Caki2 (cell line): Measurements from ENCODE around the gene TMED1. TPM values are rescaled to one million over a fixed set of nuclear protein-coding genes. Genes with fewer than 3 reads are reported as not detected.
"Not testable (repeated sequence)": the region's sequence is repeated elsewhere in the genome, so short reads cannot be mapped to it uniquely, and the experiment has no call there.

ENCODE experiments used
- DNase-seq: peaks from one replicate; pipeline ENCODE4 v3.0.0-alpha.2; 2015; ENCODE audit warnings: low read depth
- in situ Hi-C: cut with HindIII; loops from 2 replicates; pipeline ENCODE4 v1.10.0; 2016; ENCODE audit warnings: low sequenced_read_pairs, low pct_unique_long_range_greater_than_20kb, mixed read lengths
- total RNA-seq: library from RNA; depleted of rRNA; stranded (reverse); fragments of >200 nt; shearing (Covaris generic); gene quantifications from 2 replicates; pipeline ENCODE4 v1.2.3, GENCODE V29; 2014; ENCODE audit warnings: low replicate concordance; rRNA removed

The TMED1 gene
- total RNA-seq: 47.7 and 64.0 TPM in 2 replicates

DNA sequence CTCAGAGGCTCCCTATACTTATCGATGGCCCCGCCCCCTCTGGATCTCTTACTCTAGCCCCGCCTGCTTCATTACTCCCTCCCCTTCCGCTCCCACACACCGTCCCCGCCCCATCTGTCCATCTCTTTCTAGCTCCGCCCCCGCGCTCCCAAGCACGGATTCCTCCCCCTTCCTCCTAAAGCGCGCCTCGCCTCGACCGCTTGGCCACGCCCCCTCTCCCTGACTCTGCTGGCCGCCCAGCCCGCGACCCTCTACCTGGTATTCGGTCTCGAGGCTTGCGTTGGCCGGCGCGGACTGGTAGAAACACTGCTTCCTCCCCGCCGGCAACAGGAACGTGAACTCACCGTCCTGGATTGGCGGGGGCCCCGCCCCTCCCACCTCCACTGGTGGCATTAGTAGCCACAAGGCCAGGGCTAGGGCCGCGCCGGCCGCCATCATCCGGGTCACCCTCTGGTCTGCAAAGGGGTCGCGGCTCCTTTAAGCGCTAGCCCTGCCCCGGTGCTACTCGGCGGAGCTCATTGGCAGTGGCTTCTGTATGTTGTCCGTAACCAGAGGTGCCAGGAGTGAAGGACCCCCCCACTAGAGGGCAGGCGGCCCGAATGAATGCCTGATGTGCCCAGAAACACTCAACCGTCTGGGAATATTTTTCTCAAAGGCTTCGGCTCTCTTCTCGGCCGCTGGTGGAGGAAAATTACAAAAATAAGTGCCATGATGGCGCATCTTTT is at the start of gene TMED1:
Gene TMED1 (minus strand): TSS at position 459 of the 725 bp plus-strand sequence. CDS start 21 bp downstream, at position 438.
- in situ Hi-C loops: no loop called here
- DNase-seq: peak; percentile 99

DNA sequence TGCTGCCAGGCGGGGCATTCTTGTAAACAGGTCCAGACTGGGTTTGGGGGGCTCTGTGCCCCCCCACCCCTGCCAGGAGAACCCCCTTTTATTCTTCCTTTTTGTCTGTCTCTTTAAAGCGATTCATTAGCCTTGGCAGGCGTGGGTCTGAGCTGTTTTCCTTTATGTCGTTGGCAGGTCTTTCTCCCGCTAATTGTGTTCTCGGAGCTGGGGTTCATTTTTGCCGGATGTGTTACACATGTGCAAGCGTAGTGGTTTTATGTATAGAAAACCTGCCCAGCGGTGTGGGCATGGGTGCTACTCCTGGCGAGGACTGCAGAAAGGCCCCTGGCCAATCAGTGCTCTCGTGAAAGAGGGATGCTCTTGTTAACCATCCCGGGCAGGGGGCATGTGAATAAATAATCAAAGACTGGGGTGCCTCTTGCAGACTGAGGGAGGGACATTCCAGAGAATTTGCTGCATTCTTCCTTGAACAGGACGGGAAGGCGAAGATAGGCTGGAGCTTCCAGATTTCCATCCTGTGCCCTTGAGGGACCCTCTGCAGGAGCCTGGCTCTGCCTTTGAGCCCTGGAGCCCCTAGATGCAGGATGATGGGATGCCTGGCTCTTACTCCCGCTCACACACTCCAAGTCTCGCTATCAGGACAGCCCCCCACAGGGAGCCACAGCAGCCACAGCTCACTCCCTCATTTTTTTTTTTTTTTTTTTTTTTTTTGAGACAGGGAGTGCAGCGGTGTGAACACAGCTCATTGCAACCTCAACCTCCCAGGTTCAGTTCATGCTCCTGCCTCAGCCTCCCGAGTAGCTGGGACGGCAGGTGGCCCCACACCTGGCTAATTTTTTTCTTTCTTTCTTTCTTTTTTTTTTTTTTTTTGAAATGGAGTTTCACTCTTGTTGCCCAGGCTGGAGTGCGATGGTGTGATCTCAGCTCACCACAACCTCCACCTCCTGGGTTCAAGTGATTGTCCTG is 49.5 kb upstream of the TMED1 start:
- in situ Hi-C loops: no loop called here
- DNase-seq: no peak

DNA sequence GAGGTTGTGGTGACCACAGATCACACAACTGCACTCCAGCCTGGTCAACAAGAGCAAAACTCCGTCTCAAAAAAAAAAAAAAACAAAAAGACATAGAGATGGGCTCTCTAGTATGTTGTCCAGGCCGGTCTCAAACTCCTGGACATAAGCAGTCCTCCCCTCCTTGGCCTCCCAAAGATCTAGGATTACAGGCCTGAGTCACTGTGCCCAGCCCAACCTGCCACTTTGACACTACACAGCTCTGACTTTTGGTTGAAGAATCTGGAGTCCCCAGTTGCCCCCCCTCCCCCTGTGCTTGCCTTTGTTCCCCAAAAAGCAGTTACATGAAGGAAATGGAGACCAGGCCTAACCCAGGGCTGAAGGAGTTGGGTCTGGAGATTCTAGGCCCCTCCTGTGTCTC is 48.3 kb upstream of the TMED1 start:
- in situ Hi-C loops: no loop called here
- no peak for DNase-seq

DNA sequence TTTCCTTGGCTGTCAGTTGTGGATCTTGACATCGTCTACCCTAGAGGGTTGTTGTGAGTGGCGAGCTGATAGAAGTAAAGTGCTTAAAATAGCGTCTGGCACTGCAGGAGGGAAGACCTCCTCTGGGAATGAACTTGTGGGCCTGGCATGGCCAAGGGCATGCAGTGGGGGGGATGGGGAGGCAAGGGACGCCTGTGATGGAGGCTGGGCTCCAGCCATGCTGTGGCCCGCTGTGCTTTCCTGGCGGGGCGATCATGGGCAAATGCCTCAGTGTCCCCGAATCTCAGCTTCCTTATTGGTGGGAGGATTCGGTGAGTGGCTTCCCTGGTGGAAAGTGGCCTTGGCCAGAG is 46.1 kb upstream of the TMED1 start:
- in situ Hi-C loops: no loop called here
- no peak for DNase-seq

DNA sequence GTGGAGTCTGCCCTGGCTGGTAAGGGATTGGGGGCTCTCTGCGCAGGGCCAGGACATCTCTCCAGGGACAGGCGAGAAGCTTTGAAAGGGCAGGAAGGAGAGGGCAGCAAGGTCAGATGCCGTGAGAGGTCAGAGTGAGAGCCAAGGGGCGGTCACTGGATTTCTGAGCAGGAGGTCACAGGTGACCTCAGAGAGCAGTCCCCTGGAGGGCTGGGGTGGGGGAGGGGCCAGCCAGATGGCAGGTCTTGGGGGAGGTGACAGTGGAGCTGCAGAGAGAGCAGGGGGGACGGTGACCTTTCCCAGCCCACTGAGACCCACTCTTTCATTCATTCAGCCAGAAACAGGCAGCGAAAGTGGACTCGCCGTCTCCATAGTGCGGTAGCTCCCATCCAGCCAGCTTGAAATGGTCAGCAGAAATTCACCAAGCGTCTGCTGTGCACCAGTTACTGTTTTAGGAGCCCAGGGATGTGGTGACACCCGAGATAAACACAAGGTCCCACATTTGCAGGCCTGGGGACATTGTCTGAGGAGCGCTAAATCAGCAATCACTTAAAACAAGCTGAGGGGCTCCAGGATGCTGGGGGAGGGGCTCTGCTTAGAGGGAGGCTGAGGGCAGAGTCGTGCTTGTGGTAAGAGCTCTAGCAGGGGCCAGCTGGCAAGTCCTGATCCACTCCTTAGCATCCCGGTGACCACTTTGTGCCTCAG is 45.5 kb upstream of the TMED1 start:
- DNase-seq: no peak
- in situ Hi-C loops: no loop called here

DNA sequence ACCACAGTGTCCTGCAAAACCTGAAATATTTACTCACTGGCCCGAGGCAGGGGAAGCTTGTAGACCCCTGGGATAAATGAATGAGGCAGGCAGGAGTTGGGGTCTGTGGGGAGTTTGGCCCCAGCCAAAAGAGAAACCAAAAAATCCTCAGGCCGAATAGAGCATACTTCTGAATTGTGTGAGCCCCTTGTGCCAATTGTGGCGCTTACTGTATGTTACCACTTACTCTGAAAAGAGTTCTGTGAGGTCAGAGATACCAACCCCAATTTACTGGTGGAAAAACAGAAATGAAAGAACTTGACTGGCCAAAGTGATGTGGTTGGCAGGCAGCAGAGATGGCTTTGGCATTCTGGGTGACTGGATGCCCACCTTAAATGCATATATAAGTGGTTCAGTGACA is 42.2 kb upstream of the TMED1 start:
- in situ Hi-C loops: no loop called here
- no peak for DNase-seq

DNA sequence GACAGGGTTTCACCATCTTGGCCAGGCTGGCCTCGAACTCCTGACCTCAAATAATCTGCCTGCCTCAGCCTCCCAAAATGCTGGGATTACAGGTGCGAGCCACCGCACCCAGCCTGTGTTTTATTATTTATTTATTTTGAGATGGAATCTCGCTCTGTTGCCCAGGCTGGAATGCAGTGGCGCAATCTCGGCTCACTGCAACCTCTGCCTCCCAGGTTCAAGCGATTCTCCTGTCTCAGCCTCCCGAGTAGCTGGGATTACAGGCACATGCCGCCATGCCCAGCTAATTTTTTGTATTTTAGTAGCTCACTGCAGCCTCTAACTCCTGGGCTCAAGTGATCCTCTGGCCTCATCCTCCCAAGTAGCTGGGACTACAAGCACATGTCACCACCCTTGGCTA is 41.6 kb upstream of the TMED1 start:
- DNase-seq, in situ Hi-C loops: not testable (repeated sequence)

- in situ Hi-C loops: no loop called here
Observed at GRCh38 chr19:10876459-10877240, 40.6 kb upstream of the TMED1 start.

DNA sequence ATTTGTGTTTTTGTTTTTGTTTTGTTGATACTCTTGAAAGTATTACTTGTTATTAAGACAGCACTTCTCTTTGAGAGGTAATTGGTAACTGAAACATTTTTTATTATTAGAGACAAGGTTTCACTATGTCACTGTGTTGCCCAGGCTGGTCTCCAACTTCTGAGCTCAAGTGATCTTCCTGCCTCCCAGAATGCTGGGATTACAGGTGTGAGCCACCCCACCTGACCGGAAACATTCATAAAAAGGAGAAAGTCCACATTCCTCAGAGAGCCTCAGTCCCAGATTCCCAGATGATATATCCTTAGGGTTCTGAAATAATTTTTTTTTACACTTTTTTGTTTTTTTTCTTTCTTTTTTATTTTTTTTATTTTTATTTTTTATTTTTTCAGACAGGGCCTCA is 38.0 kb upstream of the TMED1 start:
- in situ Hi-C loops: no loop called here
- no peak for DNase-seq

More at GRCh38 chr19:10876459-10877240, 40.6 kb upstream of the TMED1 start:
- no peak for DNase-seq

DNA sequence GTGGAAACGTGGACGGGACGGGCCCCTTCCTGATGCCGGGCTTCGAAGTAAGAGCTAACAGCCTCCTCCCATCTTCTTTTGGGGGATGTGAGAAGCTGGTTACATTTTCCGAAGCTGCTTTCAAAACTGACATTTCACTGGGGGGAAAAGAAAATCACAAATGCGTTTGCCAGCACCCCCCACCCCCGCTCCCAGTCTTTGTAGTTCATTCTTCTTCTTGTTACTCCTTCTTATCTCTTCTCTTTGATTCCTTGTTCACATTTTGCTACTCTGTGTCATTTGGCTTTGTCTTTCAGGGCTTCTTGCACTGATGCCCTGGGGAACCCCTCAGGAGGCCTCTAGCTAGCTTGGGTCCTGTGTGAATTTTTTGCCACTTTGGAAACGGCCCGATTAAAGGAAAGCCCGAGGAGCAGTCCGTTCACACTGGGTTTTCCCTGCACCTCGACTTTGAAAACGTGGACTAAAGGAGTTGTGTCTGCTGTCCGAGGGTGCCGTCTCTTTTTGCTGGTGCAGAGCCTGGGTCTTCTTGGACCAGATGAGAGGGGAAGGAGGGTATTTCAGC is 36.6 kb upstream of the TMED1 start:
- in situ Hi-C loops: no loop called here
- DNase-seq: no peak

DNA sequence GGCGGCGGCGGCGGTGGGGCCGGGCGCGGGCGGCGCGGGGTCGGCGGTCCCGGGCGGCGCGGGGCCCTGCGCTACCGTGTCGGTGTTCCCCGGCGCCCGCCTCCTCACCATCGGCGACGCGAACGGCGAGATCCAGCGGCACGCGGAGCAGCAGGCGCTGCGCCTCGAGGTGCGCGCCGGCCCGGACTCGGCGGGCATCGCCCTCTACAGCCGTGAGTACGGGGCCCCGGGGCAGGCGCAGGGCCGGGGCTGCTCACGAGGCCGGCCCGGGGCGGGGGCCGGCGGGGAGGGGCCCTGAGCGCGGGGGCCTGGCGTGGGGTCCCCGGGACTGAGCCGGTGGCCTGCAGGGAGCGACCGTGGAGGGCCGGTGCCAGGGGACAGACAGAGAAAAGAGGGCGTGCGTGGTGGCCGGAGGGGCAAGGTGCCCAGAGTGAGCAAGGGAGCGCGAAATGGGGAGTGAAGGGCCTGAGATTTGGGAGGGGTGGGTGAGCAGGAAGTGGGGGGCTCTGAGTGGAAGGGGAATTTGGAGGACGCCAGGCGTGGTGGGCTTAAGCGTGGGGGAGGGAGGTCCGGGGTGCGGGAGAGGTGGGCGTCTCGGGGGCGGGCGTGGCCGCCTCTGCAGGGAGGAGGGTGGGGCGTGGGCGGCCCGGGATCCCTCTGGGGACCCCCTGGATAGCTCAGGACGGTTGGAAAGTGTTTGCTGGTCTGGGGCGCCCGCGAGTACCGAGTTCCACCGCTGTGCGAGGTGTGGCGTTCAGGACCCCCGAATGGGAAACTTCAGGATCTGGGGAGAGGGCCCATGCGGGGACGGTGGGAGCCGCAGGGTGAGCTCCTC is 35.9 kb upstream of the TMED1 start:
- in situ Hi-C loops: no loop called here
- DNase-seq: no peak

DNA sequence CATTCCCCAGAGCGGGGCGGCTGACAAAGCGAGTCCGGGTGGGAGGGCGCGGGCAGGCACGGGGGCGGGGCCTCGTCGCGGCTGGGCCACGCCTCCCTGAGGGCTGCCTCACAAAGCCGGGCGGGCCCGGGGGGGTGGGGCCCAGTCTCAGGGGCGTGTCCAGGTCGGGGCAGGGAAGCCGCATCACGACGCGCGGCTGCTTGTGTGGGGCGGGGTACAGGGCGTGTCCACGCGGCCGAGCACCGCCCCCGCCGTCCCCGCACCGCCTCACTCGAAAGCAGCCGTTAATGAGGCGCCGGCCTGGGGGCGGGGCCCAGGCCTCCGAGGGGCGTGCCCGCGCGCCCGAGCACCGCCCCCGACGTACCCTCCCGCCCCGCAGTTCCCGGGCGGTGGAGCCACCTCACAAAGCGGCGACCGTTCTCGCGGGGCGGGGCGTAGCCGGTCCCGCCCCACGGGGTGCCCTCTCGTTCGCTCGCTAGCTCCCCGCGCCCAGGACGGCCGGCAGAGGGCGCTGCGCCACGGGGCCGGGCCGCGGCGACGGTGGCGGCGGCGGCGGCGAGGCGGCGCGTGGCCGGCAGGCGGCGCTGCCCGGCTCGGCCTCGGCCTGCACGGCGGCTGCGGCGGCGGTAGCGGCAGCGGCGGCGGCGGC is 35.1 kb upstream of the TMED1 start, which contains the start of gene CARM1:
Gene CARM1 (plus strand): TSS at position 599 of the 649 bp plus-strand sequence. CDS start 150 bp downstream, outside the sequence.
- peak; percentile 99 for DNase-seq
- in situ Hi-C loops: no loop called here

DNA sequence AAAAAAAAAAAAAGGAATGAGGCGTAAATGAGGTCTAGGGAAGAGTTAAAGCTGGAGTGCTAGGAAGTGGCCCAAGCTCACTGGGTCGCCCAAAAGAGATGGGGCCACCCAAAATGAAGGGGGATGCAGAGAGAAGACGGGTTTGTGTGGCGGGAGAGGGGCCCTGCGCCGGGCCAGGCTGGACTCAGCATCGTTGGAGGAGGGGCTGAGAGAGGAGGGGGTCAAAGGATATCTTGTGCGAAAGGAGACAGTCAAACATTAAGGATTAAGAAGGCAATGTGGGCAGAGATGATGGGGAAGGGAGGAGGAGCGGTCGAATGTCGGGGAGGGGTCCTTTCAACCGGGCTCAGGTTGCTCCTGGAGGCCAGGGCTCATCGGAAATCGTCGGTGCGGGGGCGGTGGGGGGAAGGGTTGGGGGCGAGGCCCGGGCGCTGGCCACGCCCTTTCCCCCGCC is 34.5 kb upstream of the TMED1 start:
- in situ Hi-C loops: no loop called here
- no peak for DNase-seq

GRCh38 chr19:10869872-10870311 is 33.9 kb upstream of the TMED1 start:
- in situ Hi-C loops, DNase-seq: not testable (repeated sequence)

DNA sequence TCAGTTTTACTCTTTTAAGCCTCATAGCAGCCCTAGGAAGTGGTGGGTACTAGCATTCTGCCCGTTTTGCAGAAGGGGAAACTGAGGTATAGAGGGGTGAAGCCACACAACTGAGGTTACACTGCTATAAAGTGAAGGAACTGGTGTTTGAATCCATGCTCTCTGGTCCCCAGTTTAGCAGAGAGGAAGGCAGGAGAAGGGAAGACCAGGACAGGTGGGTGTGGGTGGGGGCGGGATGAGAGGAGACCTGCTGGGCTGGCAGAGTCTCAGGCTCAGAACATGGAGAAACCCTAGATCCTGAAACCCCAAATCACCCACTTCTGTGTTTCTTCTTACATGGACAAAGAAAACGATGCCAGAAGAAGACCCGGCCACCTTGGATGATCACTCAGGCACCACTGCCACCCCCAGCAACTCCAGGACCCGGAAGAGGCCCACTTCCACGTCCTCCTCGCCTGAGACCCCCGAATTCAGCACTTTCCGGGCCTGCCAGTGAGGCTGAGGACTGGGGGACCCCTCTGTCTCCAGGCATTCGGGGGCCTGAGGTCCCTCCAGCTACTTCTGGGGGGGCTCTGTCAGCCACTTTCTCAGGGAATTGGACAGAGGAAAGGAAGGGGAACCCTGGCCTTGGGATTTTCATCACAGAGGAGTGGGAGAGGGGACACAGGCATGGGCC is 33.0 kb upstream of the TMED1 start:
- no peak for DNase-seq
- in situ Hi-C loops: no loop called here

DNA sequence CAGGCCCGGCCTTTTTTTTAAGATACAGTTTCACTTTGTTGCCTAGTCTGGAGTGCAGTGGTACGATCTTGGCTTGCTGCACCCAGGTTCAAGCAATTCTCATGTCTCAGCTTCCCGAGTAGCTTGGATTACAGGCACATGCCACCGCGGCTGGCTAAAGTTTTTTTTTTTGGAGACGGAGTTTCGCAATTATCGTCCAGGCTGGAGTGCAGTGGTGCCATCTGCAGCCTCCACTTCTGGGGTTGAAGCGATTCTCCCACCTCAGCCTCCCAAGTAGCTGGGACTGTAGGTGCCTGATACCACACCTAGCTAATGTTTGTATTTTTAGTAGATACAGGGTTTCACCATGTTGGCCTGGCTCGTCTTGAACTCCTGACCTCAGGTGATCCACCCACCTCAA is 30.5 kb upstream of the TMED1 start:
- in situ Hi-C loops: no loop called here

More for the DNA sequence above, 30.5 kb upstream of the TMED1 start:
- no peak for DNase-seq
